ENCODE data around the gene ADORA2A.

DNA sequence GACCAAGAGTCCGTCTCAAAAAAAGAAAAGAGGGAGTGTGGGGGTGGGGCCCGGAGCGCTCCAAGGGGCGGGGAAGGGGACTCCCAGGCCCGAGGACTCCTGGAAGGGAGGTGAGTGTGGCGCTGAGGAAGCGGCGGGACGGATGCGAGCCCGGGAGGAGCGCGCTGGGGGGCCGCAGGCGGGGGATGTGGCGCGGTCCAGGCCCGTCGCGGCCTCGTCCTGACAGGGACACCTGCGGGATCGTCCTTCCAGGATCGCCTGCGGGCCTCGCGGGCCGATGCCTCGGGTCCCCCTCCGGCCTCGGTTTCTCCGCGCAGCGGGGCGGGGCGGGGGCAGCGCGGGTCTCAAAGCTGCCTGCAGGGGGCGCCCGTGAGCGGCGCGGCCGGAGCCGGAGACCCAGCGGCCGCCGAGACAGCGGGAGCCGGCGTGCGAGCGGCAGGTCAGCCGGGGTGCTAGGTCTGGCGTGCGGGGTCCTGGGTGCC, 3.8 kb upstream of the ADORA2A start:
- TF ChIP-seq POLR2A (IDR thresholded peaks at IDR 0.05) (no peak), EP300 (IDR thresholded peaks at IDR 0.05) (no peak)
- TF ChIP-seq, protein P1, sequence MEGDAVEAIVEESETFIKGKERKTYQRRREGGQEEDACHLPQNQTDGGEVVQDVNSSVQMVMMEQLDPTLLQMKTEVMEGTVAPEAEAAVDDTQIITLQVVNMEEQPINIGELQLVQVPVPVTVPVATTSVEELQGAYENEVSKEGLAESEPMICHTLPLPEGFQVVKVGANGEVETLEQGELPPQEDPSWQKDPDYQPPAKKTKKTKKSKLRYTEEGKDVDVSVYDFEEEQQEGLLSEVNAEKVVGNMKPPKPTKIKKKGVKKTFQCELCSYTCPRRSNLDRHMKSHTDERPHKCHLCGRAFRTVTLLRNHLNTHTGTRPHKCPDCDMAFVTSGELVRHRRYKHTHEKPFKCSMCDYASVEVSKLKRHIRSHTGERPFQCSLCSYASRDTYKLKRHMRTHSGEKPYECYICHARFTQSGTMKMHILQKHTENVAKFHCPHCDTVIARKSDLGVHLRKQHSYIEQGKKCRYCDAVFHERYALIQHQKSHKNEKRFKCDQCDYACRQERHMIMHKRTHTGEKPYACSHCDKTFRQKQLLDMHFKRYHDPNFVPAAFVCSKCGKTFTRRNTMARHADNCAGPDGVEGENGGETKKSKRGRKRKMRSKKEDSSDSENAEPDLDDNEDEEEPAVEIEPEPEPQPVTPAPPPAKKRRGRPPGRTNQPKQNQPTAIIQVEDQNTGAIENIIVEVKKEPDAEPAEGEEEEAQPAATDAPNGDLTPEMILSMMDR (IDR thresholded peaks at IDR 0.05) = peak; percentile 92 to 96 (median 94)
